GM23338 (cell line): ENCODE results near the gene FAN1. TPM values are rescaled to one million over a fixed set of nuclear protein-coding genes. Genes with fewer than 3 reads are reported as not detected.

Source experiments
- ATAC-seq: fragments of 200-7000 bp; cut with Tn5 transposase; 3 replicates; pipeline ENCODE4 v1.9.1; 2020
- DNase-seq: peaks from one replicate; pipeline ENCODE4 v3.0.0-alpha.2; 2015; ENCODE audit warnings: low spot score
- H2AFZ ChIP-seq: fragments of 200-600 bp; sonication (generic); 2 replicates; pipeline ENCODE4 v1.8.0; 2016; ENCODE audit warnings: antibody characterized with exemption, mild to moderate bottlenecking, moderate library complexity
- H3F3A ChIP-seq: fragments of 200-600 bp; sonication (generic); replicated peaks from 2 replicates; pipeline ENCODE4 v1.8.0; 2017; ENCODE audit warnings: antibody characterized with exemption, mixed run types, low read depth
- H3K27ac ChIP-seq: fragments of 200-600 bp; sonication (generic); 2 replicates; pipeline ENCODE4 v1.6.1; 2016; ENCODE audit warnings: low read depth
- H3K27me3 ChIP-seq: fragments of 200-600 bp; sonication (generic); 2 replicates; pipeline ENCODE4 v1.8.0; 2016; ENCODE audit warnings: mild to moderate bottlenecking, mixed run types, moderate library complexity; ENCODE audit not compliant: insufficient read depth
- H3K36me3 ChIP-seq: fragments of 200-600 bp; sonication (generic); 2 replicates; pipeline ENCODE4 v1.8.0; 2016; ENCODE audit warnings: mild to moderate bottlenecking; ENCODE audit not compliant: insufficient read depth
- H3K4me1 ChIP-seq: fragments of 200-600 bp; sonication (generic); 2 replicates; pipeline ENCODE4 v1.8.0; 2016; ENCODE audit warnings: mild to moderate bottlenecking, moderate library complexity; ENCODE audit not compliant: insufficient read depth
- H3K4me2 ChIP-seq: fragments of 200-600 bp; sonication (generic); 2 replicates; pipeline ENCODE4 v1.7.1; 2017; ENCODE audit warnings: mixed run types
- H3K4me3 ChIP-seq: fragments of 200-600 bp; sonication (generic); 2 replicates; pipeline ENCODE4 v1.6.1; 2016; ENCODE audit warnings: mixed run types
- H3K79me2 ChIP-seq: fragments of 200-600 bp; sonication (generic); replicated peaks from 2 replicates; pipeline ENCODE4 v1.8.0; 2017; ENCODE audit warnings: mild to moderate bottlenecking; ENCODE audit not compliant: insufficient read depth
- H3K9me2 ChIP-seq: fragments of 200-600 bp; sonication (generic); 2 replicates; pipeline ENCODE4 v1.8.0; 2017; ENCODE audit not compliant: insufficient read depth
- H4K20me1 ChIP-seq: fragments of 200-600 bp; sonication (generic); replicated peaks from 2 replicates; pipeline ENCODE4 v1.8.0; 2017; ENCODE audit warnings: mild to moderate bottlenecking; ENCODE audit not compliant: insufficient read depth
- H3K27ac Mint-ChIP-seq: 2 replicates; pipeline ENCODE4 v1.8.0; 2020; ENCODE audit warnings: inconsistent platforms, mild to moderate bottlenecking, moderate library complexity, mixed read lengths
- H3K27me3 Mint-ChIP-seq: 3 replicates; pipeline ENCODE4 v1.8.0; 2022; ENCODE audit warnings: low read depth, mild to moderate bottlenecking, moderate library complexity, mixed read lengths, inconsistent platforms; ENCODE audit not compliant: insufficient read depth, poor library complexity
- H3K36me3 Mint-ChIP-seq: 3 replicates; pipeline ENCODE4 v1.8.0; 2021; ENCODE audit warnings: low read depth, mild to moderate bottlenecking, inconsistent platforms, moderate library complexity, mixed read lengths
- H3K4me1 Mint-ChIP-seq: 3 replicates; pipeline ENCODE4 v1.8.0; 2020; ENCODE audit warnings: mild to moderate bottlenecking, inconsistent platforms, mixed read lengths
- H3K4me3 Mint-ChIP-seq: 3 replicates; pipeline ENCODE4 v1.8.0; 2021; ENCODE audit warnings: moderate library complexity, mild to moderate bottlenecking, inconsistent platforms, mixed read lengths
- H3K9me3 Mint-ChIP-seq: 3 replicates; pipeline ENCODE4 v1.8.0; 2020; ENCODE audit warnings: moderate library complexity, mild to moderate bottlenecking, inconsistent platforms, mixed read lengths
- CREB1 ChIP-seq: fragments of 250-450 bp; sonication (Bioruptor Pico); IDR thresholded peaks from 2 replicates; pipeline ENCODE4 v1.5.0; 2020; ENCODE audit warnings: low read depth, mild to moderate bottlenecking, moderate library complexity
- ETS1 ChIP-seq: IDR thresholded peaks from 2 replicates; pipeline ENCODE4 v1.6.1; 2016; ENCODE audit warnings: antibody characterized with exemption
- EZH2 ChIP-seq: fragments of 200-600 bp; sonication (generic); IDR thresholded peaks from one replicate; pipeline ENCODE4 v1.8.0; 2017; ENCODE audit warnings: antibody characterized with exemption, mild to moderate bottlenecking, low read depth; ENCODE audit not compliant: unreplicated experiment
- EZH2phosphoT487 ChIP-seq: fragments of 200-600 bp; sonication (generic); IDR thresholded peaks from one replicate; pipeline ENCODE4 v1.8.1; 2018; ENCODE audit warnings: antibody characterized with exemption; ENCODE audit not compliant: unreplicated experiment
- JUNB ChIP-seq: IDR thresholded peaks from one replicate; pipeline ENCODE4 v1.6.1; 2016; ENCODE audit warnings: antibody characterized with exemption; ENCODE audit not compliant: unreplicated experiment
- NANOG ChIP-seq: IDR thresholded peaks from 2 replicates; pipeline ENCODE4 v1.6.1; 2016; ENCODE audit warnings: antibody characterized with exemption, borderline replicate concordance
- POLR2AphosphoS5 ChIP-seq: IDR thresholded peaks from 2 replicates; pipeline ENCODE4 v1.6.1; 2016; ENCODE audit warnings: antibody characterized with exemption, low read depth
- STAT1 ChIP-seq: IDR thresholded peaks from one replicate; pipeline ENCODE4 v1.6.1; 2016; ENCODE audit warnings: antibody characterized with exemption; ENCODE audit not compliant: unreplicated experiment
- ZNF114 ChIP-seq: fragments of 250-450 bp; sonication (Bioruptor Pico); IDR thresholded peaks from 2 replicates; pipeline ENCODE4 v1.5.0; 2020; ENCODE audit warnings: mild to moderate bottlenecking, moderate library complexity
- ZNF331 ChIP-seq: fragments of 250-450 bp; sonication (Bioruptor Pico); IDR thresholded peaks from 2 replicates; pipeline ENCODE4 v1.5.0; 2020; ENCODE audit warnings: low read depth, mild to moderate bottlenecking, moderate library complexity
- polyA plus RNA-seq: library from polyadenylated mRNA; unstranded; fragments of >200 nt; fragmentation: Nextera tagmentation; extraction: Ambion mirVana; gene quantifications from 2 replicates; pipeline ENCODE4 v1.2.1, GENCODE V29; 2016
- total RNA-seq: library from RNA; depleted of rRNA; stranded (reverse); fragments of >200 nt; shearing (Covaris generic); gene quantifications from 2 replicates; pipeline ENCODE4 v1.2.3, GENCODE V29; 2014
- TF ChIP-seq, protein P1 (sequence below): IDR thresholded peaks from one replicate; pipeline ENCODE4 v1.6.1; 2018; ENCODE audit warnings: antibody characterized with exemption; ENCODE audit not compliant: unreplicated experiment
- TF ChIP-seq, protein P2 (sequence below): fragments of 250-450 bp; sonication (Bioruptor Pico); IDR thresholded peaks from 2 replicates; pipeline ENCODE4 v1.5.0; 2020; ENCODE audit warnings: mild to moderate bottlenecking, moderate library complexity
- TF ChIP-seq, protein P3 (sequence below), 2 experiments: fragments of 200-600 bp in 1 of 2; sonication (generic) in 1 of 2; conservative IDR thresholded peaks; 2 replicates each; pipeline versions ENCODE4 v1.5.1 to v1.6.1; 2016 to 2017; ENCODE audit warnings: antibody characterized with exemption in 2 of 2, low read depth in 2 of 2, mild to moderate bottlenecking in 2 of 2, moderate library complexity in 1 of 2

Gene FAN1
- total and polyA plus RNA-seq, 2 experiments from 2014 or later, result 9.1 to 29.2 TPM

DNA sequence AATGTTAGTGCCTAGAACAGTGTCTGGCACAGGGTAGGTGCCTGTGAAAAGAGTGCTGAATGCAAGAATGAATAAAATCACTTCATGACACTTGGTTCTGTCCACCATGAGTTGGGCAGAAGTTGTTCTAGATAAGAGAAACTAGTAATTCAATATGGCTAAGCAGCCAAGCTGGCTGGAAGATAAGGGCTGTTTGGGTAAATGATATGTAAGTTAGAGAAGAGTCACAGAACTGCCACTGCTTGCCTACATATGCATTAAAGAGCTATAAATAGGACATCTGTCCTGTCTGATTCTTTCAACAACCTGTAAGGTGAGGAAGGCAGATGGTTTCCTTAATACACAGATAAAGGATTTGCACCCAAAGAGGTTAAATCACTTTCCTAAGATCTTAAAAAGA, 74.6 kb downstream of the FAN1 start:
- Histone ChIP-seq H3K36me3 (no peaks in the 10 kb centered on the region), H2AFZ (no peak overlapping the region), H3K79me2 (peaks cover 34% of the 10 kb centered on the region), H3K4me1 (no peaks in the 10 kb centered on the region), H3K27me3 (no peaks in the 10 kb centered on the region), H3K27ac (no peak overlapping the region), H3K4me3 (no peak overlapping the region), H3F3A (no peaks in the 10 kb centered on the region), H4K20me1 (peaks cover 1% of the 10 kb centered on the region; the same call in 1 of the 2 replicates), H3K9me2 (no peaks in the 10 kb centered on the region), H3K4me2 (no peak overlapping the region)
- ATAC-seq (no peak), DNase-seq (no peak)
- TF ChIP-seq EZH2phosphoT487 (no peak), EZH2 (no peak), STAT1 (no peak), JUNB (no peak), POLR2AphosphoS5 (no peak), NANOG (no peak), ZNF114 (CRISPR knock-in tag) (no peak), ZNF331 (CRISPR knock-in tag) (no peak), CREB1 (no peak), ETS1 (no peak)
- TF ChIP-seq, protein P1, sequence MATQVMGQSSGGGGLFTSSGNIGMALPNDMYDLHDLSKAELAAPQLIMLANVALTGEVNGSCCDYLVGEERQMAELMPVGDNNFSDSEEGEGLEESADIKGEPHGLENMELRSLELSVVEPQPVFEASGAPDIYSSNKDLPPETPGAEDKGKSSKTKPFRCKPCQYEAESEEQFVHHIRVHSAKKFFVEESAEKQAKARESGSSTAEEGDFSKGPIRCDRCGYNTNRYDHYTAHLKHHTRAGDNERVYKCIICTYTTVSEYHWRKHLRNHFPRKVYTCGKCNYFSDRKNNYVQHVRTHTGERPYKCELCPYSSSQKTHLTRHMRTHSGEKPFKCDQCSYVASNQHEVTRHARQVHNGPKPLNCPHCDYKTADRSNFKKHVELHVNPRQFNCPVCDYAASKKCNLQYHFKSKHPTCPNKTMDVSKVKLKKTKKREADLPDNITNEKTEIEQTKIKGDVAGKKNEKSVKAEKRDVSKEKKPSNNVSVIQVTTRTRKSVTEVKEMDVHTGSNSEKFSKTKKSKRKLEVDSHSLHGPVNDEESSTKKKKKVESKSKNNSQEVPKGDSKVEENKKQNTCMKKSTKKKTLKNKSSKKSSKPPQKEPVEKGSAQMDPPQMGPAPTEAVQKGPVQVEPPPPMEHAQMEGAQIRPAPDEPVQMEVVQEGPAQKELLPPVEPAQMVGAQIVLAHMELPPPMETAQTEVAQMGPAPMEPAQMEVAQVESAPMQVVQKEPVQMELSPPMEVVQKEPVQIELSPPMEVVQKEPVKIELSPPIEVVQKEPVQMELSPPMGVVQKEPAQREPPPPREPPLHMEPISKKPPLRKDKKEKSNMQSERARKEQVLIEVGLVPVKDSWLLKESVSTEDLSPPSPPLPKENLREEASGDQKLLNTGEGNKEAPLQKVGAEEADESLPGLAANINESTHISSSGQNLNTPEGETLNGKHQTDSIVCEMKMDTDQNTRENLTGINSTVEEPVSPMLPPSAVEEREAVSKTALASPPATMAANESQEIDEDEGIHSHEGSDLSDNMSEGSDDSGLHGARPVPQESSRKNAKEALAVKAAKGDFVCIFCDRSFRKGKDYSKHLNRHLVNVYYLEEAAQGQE, result no peak
- TF ChIP-seq, protein P2, sequence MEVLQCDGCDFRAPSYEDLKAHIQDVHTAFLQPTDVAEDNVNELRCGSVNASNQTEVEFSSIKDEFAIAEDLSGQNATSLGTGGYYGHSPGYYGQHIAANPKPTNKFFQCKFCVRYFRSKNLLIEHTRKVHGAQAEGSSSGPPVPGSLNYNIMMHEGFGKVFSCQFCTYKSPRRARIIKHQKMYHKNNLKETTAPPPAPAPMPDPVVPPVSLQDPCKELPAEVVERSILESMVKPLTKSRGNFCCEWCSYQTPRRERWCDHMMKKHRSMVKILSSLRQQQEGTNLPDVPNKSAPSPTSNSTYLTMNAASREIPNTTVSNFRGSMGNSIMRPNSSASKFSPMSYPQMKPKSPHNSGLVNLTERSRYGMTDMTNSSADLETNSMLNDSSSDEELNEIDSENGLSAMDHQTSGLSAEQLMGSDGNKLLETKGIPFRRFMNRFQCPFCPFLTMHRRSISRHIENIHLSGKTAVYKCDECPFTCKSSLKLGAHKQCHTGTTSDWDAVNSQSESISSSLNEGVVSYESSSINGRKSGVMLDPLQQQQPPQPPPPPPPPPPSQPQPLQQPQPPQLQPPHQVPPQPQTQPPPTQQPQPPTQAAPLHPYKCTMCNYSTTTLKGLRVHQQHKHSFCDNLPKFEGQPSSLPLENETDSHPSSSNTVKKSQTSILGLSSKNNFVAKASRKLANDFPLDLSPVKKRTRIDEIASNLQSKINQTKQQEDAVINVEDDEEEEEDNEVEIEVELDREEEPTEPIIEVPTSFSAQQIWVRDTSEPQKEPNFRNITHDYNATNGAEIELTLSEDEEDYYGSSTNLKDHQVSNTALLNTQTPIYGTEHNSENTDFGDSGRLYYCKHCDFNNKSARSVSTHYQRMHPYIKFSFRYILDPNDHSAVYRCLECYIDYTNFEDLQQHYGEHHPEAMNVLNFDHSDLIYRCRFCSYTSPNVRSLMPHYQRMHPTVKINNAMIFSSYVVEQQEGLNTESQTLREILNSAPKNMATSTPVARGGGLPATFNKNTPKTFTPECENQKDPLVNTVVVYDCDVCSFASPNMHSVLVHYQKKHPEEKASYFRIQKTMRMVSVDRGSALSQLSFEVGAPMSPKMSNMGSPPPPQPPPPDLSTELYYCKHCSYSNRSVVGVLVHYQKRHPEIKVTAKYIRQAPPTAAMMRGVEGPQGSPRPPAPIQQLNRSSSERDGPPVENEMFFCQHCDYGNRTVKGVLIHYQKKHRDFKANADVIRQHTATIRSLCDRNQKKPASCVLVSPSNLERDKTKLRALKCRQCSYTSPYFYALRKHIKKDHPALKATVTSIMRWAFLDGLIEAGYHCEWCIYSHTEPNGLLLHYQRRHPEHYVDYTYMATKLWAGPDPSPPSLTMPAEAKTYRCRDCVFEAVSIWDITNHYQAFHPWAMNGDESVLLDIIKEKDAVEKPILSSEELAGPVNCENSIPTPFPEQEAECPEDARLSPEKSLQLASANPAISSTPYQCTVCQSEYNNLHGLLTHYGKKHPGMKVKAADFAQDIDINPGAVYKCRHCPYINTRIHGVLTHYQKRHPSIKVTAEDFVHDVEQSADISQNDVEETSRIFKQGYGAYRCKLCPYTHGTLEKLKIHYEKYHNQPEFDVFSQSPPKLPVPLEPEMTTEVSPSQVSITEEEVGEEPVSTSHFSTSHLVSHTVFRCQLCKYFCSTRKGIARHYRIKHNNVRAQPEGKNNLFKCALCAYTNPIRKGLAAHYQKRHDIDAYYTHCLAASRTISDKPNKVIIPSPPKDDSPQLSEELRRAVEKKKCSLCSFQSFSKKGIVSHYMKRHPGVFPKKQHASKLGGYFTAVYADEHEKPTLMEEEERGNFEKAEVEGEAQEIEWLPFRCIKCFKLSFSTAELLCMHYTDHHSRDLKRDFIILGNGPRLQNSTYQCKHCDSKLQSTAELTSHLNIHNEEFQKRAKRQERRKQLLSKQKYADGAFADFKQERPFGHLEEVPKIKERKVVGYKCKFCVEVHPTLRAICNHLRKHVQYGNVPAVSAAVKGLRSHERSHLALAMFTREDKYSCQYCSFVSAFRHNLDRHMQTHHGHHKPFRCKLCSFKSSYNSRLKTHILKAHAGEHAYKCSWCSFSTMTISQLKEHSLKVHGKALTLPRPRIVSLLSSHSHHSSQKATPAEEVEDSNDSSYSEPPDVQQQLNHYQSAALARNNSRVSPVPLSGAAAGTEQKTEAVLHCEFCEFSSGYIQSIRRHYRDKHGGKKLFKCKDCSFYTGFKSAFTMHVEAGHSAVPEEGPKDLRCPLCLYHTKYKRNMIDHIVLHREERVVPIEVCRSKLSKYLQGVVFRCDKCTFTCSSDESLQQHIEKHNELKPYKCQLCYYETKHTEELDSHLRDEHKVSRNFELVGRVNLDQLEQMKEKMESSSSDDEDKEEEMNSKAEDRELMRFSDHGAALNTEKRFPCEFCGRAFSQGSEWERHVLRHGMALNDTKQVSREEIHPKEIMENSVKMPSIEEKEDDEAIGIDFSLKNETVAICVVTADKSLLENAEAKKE (CRISPR knock-in tag), result no peak
- TF ChIP-seq, protein P3, sequence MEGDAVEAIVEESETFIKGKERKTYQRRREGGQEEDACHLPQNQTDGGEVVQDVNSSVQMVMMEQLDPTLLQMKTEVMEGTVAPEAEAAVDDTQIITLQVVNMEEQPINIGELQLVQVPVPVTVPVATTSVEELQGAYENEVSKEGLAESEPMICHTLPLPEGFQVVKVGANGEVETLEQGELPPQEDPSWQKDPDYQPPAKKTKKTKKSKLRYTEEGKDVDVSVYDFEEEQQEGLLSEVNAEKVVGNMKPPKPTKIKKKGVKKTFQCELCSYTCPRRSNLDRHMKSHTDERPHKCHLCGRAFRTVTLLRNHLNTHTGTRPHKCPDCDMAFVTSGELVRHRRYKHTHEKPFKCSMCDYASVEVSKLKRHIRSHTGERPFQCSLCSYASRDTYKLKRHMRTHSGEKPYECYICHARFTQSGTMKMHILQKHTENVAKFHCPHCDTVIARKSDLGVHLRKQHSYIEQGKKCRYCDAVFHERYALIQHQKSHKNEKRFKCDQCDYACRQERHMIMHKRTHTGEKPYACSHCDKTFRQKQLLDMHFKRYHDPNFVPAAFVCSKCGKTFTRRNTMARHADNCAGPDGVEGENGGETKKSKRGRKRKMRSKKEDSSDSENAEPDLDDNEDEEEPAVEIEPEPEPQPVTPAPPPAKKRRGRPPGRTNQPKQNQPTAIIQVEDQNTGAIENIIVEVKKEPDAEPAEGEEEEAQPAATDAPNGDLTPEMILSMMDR (conservative IDR thresholded peaks at IDR 0.05; ENCODE audit: low read depth in 2 of 2), result no peak
- H3K36me3 Mint-ChIP-seq, result no peaks in the 10 kb centered on the region
- no peaks in the 10 kb centered on the region; the same call in 2 of the 3 replicates for H3K4me1 Mint-ChIP-seq
- no peaks in the 10 kb centered on the region for H3K27me3 Mint-ChIP-seq
- H3K27ac Mint-ChIP-seq, result no peak overlapping the region
- H3K4me3 Mint-ChIP-seq, result no peak overlapping the region
- H3K9me3 Mint-ChIP-seq, result no peaks in the 10 kb centered on the region
